Kidney capillary endothelial cell (primary cell): ENCODE data around the gene GAP43.

Experiments used
- DNase-seq: peaks from one replicate; pipeline ENCODE4 v3.0.0-alpha.2; 2018; ENCODE audit warnings: low spot score

Gene GAP43

DNA sequence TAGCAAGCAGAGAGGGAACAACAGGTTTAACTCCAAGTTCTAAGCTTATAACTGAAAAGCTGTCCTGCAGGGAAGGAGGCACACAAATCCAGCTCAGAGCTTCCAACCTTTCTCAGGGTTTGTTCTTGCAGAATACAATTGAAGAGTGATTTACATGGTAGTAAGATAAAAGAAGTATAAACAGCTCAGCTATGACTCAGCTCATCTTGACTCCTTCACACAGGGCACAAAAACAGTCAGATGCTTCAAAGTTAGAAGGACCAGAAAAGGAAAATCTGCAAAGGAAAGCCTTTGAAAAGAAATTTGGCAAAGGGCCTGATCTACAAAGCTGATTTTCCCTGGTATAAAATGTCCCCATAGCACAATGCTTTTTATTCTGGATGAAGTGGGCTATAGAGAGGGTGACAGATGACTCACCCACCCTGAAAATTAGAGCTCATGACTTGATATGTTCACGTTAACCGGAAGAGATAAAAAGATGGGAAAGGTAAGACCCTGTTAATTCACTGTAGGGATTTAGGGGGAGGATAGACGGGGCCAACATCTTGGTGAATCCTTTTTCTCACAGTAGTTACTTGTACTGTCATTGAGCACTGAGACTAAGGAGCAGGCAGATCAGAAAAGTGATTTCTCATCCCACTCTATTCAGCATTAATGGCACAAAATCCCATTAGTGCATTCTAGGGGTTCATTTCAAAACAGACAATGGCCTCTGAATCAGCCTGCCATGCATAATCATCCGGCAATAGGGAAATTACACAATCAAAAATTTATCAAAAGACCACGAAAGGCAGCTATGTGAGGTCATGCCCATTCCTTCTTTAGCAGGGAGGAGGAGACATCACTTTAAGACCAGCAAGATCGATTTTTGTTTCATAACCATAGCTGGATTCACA is 143.5 kb downstream of the GAP43 start:
- DNase-seq, result no peak

DNA sequence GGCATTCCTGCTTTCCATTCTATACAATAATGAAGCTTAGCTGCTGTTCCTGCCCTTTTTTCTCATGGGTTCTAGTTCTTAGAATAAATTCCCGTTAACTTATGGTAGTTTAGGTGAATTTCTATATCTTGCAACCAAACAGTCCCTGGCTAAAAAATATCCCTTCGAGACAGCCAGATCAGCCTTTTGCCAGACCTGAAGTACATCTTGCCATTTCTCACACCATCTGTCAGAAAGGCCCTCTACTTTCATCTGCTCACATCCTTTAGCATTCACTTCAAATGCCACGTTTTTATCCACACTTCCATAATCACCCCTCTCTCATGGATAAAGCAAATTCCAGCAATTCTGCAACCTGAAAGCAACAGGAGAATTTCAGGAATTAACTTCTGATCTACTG is 145.4 kb downstream of the GAP43 start:
- no peak for DNase-seq
